GM19240 (cell line): ENCODE data around the gene ETFA.

Experiments
- DNase-seq: peaks from one replicate; pipeline ENCODE4 v3.0.0; 2011; ENCODE audit warnings: low spot score; ENCODE audit not compliant: insufficient read length

Gene ETFA

DNA sequence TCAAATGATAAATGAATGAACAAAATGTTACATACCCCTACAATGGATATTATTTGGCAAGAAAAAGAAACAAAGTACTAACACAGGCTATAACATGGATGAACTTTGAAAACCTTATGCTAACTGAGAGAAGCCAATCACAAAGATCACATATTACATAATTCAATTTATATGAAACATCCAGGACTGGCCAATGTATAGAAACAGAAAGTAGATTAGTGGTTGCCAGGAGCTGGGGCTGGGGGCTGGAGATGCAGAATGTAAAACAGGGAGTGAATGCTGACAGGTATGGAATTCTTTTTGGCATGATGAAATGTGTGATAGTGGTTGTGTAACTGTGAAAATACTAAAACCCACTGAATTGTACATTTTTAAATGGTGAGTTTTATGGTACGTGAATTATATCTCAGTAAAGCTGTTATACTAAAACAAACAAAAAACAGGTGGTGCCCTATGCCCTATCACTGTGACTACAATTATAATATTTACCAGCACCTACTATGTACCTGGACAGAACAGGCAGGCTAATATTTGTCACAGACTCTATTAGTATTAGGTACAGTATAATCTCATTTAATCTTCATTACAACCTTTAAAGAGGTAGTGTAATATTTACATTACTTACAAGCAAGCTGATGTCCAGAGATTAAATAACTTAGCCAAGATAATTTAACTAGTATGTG, 90.0 kb downstream of the ETFA start:
- DNase-seq, result no peak

- DNase-seq, result no peak
Observed at GRCh38 chr15:76217882-76218217, 93.4 kb downstream of the ETFA start.

- no peak for DNase-seq
Observed at GRCh38 chr15:76217029-76217881, 94.0 kb downstream of the ETFA start.

DNA sequence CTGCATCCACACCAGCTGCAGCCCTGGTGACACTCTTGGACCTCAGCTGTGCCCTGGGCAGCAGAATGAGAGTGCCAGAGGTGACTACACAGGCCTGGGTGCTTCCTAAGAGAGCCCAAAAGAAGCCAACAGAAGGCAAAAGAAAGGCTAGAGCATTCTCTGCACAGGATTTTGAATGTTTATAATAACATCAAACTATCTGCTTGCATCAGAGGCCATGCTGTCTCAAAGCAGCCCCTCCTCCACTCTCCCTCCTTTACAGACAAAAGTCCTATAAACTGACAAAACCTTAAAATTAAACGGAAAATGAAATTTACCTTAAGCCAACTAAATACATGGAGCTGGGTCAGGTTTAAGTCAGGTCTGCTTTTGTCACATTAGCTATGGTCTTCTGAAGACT, 95.6 kb downstream of the ETFA start:
- no peak for DNase-seq

GRCh38 chr15:76209942-76210341, 101.3 kb downstream of the ETFA start:
- no peak for DNase-seq

DNA sequence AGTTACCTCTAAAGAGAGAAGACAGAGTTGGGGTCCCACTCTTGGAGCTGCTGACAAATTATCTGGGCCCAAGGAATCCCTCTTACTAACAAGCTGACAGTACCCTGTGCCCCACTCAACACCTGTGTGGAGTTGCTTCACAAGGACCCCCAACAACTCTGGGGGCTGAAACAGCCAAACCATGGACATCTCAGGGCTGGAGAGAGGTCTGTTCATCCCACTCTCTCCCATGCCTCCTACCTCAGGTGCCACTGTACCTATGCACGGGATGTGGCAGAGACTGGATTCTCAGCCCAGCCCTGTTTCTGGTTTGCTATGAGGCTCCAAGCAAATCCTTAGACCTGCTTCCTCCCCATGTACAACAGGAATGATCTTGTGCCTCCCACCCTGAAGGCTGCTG, 101.7 kb downstream of the ETFA start:
- no peak for DNase-seq

DNA sequence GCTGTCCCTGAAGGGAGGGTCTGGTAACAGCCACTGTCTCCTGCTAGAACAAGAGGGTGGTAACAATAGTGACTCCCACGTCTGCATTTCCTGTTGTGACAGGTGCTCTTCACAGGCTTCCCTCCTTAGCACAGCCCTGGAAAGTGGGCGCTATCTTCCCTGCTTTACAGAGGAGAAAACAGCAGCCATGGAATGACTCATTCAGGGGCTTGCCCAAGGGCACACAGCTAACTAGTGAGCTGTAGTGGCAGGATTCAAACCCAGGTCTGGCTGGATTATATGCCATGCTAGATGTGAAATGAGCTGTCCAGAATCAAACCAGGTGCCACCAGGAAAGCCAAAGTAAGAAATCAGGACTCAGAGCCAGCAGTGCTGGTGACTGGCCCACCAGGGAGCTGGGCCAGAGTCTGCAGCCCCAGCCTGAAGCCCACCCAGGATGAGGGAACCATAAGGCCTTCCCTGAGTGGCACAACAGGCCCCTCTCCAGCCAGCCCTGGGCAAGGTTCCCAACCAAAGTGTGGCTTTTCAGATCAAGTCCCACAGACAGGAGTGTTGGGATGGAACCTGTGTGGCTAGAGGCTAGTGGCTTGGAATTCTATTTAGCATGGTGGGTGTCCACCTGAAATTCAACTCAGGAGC, 102.4 kb downstream of the ETFA start:
- DNase-seq, result no peak

DNA sequence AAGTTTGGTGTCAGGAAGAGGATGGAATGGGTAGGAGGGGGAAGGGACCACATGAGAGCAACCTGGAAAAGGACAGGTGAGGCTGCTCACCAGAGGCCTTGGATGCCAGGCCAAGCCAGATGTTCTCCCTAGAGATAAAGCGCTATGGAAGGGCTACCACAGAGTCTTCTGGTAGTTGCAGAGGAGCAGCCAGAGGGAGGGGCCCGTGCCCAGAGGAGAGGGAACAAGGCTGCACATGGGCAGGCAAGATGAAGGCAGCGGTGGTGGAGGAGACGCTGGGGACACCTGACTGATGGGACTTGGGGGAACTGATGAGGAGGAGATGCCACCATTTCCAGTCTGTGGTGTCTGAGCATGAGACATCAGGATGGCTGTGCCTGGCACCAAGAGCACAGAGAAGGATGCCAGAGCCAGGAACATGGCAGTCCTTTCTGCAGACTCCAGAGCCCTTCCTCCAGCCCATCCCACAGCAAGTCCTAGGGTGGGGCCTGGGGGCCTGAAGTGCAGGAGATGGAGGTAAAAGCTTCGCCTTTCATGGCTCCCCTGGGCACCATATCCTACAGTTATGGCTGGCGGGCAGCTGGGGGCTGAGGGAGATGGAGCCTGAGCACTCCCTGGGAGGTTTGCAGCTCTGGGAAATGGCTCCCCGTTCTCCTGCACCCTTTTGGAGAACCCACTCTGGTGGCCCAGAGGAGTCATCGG, 103.0 kb downstream of the ETFA start:
- DNase-seq, result no peak

DNA sequence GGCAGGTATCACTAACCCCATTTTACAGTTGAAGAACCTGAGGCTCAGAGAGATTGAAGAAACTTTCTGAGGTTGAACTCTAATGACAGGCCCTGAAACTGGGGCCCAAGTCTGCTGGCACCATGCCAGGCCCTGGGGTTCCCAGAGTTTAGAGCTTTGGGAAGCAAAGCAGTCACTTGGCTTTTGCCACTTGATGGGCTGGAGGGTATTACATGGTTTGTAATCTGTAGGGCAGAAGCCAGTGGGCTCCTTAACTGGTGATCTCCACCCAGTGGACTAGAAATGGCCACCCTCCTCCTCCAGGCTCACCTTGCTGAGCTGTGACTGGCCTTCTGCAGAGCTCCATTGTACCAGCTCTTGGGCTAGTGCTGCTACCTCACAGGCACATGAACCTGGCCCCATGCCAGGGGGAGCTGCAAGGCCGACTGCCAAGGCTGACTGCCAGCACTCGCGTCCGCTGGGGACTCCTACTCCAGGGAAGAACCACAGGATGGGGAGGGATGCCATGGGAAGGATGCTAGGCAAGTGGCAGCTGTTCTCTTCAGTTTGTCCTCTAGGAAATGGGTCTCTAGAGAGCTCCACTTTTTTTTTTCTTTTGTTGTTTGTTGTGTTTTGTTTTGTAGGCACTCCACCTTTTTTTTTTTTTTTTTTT, 104.8 kb downstream of the ETFA start:
- DNase-seq, result no peak

- no peak for DNase-seq
Observed at GRCh38 chr15:76204916-76205460, 106.3 kb downstream of the ETFA start.

- DNase-seq, result no peak
Observed at GRCh38 chr15:76204109-76204845, 107.0 kb downstream of the ETFA start.

GRCh38 chr15:76203346-76204108, 107.7 kb downstream of the ETFA start:
- no peak for DNase-seq

DNA sequence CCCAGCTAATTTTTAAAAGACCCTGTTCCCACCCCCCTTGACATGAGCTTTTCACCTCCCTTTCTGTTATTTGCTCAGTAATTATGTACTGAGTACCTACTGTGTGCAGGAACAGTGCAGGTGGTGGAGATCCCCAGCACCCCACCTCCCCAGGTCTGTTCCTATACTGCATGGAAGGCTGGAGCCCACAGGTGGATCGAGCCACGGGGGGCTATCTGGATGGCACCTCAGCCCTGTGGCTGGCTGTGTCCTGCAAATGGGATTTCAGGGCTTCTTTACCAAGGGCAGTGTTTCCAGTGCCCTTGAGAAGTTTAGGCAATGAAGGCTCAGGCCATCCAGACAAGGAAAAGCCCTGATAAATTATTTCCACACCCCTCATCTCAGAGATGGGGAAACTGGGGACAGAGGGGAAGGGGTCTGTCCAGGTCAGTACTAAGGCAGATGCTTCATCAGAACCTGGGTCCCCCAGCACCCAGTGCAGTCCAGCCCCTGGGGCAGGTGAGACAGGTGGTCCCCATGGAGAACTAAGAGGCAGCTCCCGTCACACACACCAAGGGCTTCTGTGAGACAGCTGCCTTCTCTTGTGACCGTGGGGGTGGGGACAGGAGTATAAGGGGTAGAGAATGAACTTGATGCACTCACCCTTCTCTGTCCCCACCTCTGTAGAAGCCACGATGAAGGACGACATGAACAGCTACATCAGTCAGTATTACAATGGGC, 109.6 kb downstream of the ETFA start:
- no peak for DNase-seq

GRCh38 chr15:76200641-76201105, 110.6 kb downstream of the ETFA start:
- no peak for DNase-seq

DNA sequence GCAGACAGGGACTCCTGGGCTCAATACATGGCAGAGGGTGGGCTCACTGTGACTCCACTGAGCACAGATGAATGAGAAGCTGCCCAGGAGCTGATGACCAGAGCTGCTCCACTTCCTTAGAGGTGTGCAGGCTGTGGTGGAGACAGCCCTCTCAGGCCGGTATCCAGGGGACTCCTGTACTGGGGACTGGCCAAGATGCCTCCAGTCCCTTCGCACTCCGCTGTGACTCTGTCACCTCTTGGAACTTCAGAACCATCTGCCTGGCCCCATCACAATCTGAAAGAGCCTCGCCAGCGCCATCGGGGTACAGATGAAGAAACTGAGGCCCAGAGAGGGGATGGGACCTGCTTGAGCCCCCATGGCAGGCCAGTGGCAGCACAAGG, 111.2 kb downstream of the ETFA start:
- DNase-seq, result no peak

DNA sequence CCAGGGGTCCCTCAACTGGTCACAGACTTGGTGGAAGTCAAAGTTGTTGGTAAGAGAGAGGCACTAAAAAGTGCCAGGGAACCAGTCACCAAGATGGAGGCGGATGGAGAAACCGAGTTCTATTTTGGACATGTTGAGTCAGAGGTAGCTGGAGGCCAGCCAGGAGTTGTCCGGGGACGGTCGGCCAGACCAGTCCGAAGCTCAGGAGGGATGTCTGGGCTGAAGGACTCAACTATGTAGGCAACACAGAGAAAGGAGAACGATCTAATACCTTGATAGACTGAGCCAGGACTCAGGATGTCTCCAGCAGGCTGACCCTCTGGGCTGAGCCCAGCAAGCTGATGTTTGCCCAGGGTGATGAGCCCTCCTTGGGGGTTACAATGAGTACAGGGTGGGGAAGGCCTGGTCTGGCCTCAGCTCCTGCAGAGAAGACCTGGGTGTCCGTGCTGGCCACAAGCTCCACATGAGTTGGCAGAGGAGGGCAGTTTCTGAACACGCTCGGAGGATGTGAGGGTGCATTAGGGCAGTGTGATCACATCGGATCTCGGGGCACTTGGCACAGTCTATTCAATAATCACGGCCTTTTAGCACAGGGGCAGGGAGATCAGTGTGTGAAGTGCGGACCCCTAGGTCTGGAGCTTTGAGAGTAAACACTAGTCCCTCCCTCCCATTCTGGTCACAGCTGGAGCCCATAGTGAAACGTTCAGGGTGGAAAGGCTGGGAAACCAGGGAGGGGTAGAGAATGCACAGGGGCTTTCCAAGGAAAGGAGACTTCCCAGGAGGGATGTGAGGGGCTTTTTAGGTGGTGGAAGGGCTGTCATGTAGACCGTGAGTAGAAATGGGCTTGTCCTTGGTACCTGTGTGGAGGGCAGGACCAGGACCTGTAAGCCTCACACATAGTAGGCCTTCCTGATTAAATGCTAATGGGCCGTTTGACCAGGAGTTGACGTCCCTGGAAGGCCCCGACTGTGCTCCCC, 111.9 kb downstream of the ETFA start:
- no peak for DNase-seq

GRCh38 chr15:76198456-76199105, 112.7 kb downstream of the ETFA start:
- no peak for DNase-seq
